Mucosa of rectum (tissue), 2 donors: ENCODE results near the gene TGFB1I1.

Source experiments
- H3K27ac ChIP-seq, 2 donors: one replicate each; pipeline ENCODE4 v1.7.0; 2013; ENCODE audit warnings: inconsistent platforms in 2 of 2, low read depth in 2 of 2, low read length in 2 of 2
- H3K27me3 ChIP-seq, 2 donors: one replicate each; pipeline ENCODE4 v1.7.0; 2013; ENCODE audit warnings: low read length in 2 of 2; ENCODE audit not compliant: control insufficient read depth in 2 of 2, insufficient read depth in 2 of 2
- H3K36me3 ChIP-seq, 2 donors: one replicate each; pipeline ENCODE4 v1.7.0; 2013; ENCODE audit warnings: low read length in 2 of 2; ENCODE audit not compliant: control insufficient read depth in 2 of 2, insufficient read depth in 2 of 2
- H3K4me1 ChIP-seq, 2 donors: one replicate each; pipeline ENCODE4 v1.7.0; 2013; ENCODE audit warnings: low read length in 2 of 2, mild to moderate bottlenecking in 1 of 2; ENCODE audit not compliant: control insufficient read depth in 2 of 2, insufficient read depth in 2 of 2
- H3K4me3 ChIP-seq, 2 donors: one replicate each; pipeline ENCODE4 v1.7.0; 2013; ENCODE audit warnings: low read length in 2 of 2
- H3K9ac ChIP-seq, 2 donors: one replicate each; pipeline ENCODE4 v1.7.0; 2013; ENCODE audit warnings: low read length in 2 of 2, low read depth in 1 of 2, mild to moderate bottlenecking in 1 of 2
- H3K9me3 ChIP-seq, 2 donors: one replicate each; pipeline ENCODE4 v1.7.0; 2013; ENCODE audit warnings: low read length in 2 of 2; ENCODE audit not compliant: control insufficient read depth in 2 of 2
- donor health status: healthy.
- donor health status: Normal muscosa, but diverticular disease.

TGFB1I1 gene

DNA sequence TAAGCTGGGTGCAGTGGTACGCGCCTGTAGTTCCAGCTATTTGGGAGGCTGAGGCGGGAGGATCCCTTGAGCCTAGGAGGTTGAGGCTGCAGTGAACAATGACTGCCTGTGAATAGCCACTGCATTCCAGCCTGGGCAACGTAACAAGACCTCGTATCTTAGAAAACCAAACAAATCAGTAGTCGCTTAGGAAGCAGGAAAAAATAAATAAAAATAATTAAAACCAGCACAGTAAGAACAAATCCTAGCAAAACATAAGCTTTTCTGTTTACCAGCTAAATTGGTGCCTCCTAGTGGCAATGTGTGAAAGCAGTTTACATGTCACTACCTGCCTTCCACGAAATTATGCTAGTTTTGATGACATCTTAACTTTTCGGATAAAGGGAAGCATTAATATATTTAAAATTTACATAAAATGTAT is 11.4 kb upstream of the TGFB1I1 start:
- H3K27me3 ChIP-seq: no peaks in the 10 kb centered on the region
- H3K4me1 ChIP-seq: peaks cover 22 to 29% of the 10 kb centered on the region in 2 donors
- no peaks in the 10 kb centered on the region for H3K9me3 ChIP-seq
- H3K36me3 ChIP-seq: peaks cover 8 to 24% of the 10 kb centered on the region in 2 donors
- H3K27ac ChIP-seq: peak overlapping the region; percentile 99
- H3K9ac ChIP-seq: peak overlapping the region; percentile 34 to 82
- H3K4me3 ChIP-seq: peak overlapping the region; percentile 72 to 88

DNA sequence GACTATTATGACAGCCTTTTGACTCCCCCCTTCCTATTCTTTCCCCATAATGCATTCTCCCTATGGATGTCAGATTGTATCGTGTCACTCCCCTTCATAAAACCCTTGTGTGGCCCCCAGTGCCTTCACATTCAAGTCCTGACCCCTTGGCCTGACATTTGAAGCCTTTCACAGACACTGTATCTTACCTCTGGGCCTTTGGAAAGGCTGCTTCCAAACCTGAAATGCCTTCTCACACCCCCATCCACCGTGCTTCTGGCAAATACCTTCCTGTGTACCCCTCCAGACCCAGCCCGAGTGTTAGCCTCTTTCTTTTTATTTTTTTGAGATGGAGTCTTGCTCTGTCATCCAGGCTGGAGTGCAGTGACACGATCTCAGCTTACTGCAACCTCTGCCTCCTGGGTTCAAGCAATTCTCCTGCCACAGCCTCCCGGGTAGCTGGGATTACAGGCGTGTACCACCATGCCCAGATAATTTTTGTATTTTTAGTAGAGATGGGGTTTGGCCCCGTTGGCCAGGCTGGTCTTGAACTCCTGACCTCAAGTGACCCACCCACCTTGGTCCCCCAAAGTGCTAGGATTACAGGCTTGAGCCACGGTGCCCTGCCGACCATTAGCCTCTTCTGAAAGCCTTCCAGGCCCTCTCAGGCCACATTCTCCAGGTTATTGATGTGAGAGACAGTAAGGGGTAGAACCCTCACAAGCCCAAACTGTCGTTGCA is 10.6 kb upstream of the TGFB1I1 start:
- Histone ChIP-seq H3K9me3 (no peaks in the 10 kb centered on the region), H3K36me3 (peaks cover 8 to 27% of the 10 kb centered on the region in 2 donors), H3K27me3 (no peaks in the 10 kb centered on the region), H3K4me3 (no peak overlapping the region), H3K4me1 (peaks cover 21 to 26% of the 10 kb centered on the region in 2 donors), H3K9ac (no peak overlapping the region), H3K27ac (no peak overlapping the region)

DNA sequence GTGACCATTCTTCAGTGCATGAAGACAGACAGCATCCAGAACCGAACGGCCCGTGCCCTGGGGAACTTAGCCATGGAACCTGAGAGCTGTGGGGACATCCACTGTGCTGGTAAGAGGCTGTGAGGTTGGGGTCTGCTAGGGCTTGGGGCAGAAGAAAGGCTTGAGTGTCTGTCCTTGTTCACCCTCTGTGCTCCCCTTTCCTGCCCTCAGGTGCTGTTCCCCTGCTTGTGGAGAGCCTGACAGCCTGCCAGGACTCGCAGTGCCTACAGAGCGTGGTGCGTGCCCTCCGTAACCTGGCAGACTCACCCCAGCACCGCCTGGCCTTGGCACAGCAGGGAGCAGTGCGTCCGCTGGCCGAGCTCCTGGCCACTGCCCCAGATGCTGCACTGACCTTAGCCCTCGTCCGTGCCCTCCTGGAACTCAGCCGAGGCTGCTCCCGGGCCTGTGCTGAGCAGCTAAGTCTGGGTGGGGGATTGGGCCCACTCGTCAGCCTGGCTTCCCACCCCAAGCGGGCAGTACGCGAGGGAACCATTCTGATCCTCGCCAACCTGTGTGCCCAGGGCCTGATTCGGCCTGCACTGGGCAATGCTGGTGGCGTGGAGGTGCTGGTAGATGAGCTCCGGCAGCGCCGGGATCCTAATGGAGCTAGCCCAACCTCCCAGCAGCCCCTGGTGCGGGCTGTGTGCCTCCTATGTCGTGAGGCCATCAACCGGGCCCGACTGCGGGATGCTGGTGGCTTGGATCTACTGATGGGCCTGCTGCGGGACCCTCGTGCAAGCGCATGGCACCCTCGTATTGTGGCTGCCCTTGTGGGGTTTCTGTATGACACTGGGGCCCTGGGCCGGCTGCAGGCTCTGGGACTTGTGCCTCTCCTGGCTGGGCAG is 9.8 kb upstream of the TGFB1I1 start:
- no peak overlapping the region for H3K4me3 ChIP-seq
- H3K36me3 ChIP-seq: peaks cover 8 to 27% of the 10 kb centered on the region in 2 donors
- peaks cover 19% of the 10 kb centered on the region in 2 donors for H3K4me1 ChIP-seq
- no peaks in the 10 kb centered on the region for H3K27me3 ChIP-seq
- no peak overlapping the region for H3K27ac ChIP-seq
- H3K9ac ChIP-seq: no peak overlapping the region
- no peaks in the 10 kb centered on the region for H3K9me3 ChIP-seq

DNA sequence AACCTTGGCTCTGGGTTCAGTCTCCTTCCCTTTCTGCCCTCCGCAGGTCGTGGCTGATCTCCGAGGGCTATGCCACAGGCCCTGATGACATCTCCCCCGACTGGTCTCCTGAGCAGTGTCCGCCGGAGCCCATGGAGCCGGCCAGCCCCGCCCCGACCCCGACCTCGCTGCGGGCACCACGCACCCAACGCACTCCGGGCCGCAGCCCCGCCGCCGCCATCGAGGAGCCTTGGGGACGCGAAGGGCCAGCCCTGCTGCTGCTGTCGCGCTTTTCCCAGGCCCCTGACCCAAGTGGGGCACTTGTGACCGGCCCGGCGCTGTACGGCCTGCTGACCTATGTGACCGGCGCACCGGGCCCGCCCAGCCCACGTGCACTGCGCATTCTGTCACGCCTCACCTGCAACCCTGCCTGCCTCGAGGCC is 7.6 kb upstream of the TGFB1I1 start:
- H3K9ac ChIP-seq: no peak overlapping the region
- no peaks in the 10 kb centered on the region for H3K27me3 ChIP-seq
- no peak overlapping the region for H3K27ac ChIP-seq
- H3K36me3 ChIP-seq: peaks cover 8 to 28% of the 10 kb centered on the region in 2 donors
- no peaks in the 10 kb centered on the region for H3K9me3 ChIP-seq
- no peak overlapping the region for H3K4me3 ChIP-seq
- peaks cover 7 to 9% of the 10 kb centered on the region in 2 donors for H3K4me1 ChIP-seq

DNA sequence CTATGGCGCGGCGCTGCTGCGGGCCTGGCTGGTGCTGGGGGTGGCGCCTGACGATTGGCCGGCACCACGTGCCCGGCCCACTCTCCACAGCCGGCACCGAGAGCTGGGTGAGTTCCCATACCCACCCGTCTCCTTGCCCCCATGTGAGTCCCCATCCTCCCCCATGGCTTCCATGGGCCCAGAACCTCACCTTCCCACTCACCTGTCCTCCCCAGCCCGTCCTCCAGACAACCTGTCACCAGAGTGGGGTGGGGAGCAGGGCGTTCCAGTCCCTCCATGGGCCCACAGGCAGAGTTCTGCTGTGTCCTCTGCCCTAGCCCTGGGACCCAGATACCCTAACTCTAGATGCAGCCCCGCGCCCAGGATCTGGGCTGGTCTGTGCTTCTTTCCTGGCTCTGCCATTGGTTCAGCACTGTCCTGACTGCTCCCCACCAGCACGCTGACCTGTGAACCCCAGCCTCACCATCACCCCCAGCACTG is 7.1 kb upstream of the TGFB1I1 start:
- Histone ChIP-seq H3K36me3 (peaks cover 8 to 28% of the 10 kb centered on the region in 2 donors), H3K27ac (no peak overlapping the region), H3K4me3 (no peak overlapping the region), H3K4me1 (peaks cover 7 to 8% of the 10 kb centered on the region in 2 donors), H3K9ac (no peak overlapping the region), H3K9me3 (no peaks in the 10 kb centered on the region), H3K27me3 (no peaks in the 10 kb centered on the region)

DNA sequence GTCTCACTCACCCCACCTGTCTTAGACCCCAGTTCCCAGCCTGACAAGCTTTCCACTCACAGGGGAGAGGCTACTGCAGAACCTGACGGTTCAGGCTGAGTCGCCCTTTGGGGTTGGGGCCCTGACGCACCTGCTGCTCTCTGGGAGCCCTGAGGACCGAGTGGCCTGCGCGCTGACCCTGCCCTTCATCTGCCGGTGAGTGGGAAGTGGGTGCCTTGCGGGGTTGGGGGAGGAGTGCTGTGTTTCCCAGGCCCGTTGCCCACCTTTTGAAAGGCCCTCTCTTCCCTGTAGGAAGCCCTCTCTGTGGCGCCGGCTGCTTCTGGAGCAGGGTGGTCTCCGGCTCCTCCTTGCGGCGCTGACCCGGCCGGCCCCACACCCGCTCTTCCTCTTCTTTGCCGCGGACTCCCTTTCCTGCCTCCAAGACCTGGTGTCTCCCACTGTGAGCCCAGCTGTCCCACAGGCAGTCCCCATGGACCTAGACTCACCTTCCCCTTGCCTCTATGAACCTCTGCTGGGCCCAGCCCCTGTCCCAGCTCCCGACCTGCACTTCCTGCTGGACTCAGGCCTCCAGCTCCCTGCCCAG is 6.1 kb upstream of the TGFB1I1 start:
- Histone ChIP-seq H3K27ac (no peak overlapping the region), H3K4me1 (no peaks in the 10 kb centered on the region), H3K9ac (no peak overlapping the region), H3K27me3 (no peaks in the 10 kb centered on the region), H3K36me3 (peaks cover 8 to 28% of the 10 kb centered on the region in 2 donors), H3K9me3 (no peaks in the 10 kb centered on the region), H3K4me3 (no peak overlapping the region)

DNA sequence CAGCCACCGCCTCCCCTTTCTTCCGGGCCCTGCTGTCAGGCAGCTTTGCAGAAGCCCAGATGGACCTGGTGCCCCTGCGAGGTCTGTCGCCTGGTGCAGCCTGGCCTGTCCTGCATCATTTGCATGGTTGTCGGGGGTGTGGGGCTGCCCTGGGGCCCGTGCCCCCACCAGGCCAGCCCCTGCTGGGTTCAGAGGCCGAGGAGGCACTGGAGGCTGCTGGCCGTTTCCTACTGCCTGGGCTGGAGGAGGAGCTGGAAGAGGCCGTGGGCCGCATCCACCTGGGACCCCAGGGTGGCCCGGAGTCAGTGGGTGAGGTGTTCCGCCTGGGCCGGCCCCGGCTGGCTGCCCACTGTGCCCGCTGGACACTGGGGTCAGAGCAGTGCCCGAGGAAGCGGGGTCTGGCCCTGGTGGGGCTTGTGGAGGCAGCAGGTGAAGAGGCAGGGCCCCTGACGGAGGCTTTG is 5.5 kb upstream of the TGFB1I1 start:
- Histone ChIP-seq H3K27ac (no peak overlapping the region), H3K4me1 (peaks cover 2 to 5% of the 10 kb centered on the region in 2 donors), H3K36me3 (peaks cover 8 to 28% of the 10 kb centered on the region in 2 donors), H3K9me3 (no peaks in the 10 kb centered on the region), H3K9ac (no peak overlapping the region), H3K4me3 (no peak overlapping the region), H3K27me3 (no peaks in the 10 kb centered on the region)

DNA sequence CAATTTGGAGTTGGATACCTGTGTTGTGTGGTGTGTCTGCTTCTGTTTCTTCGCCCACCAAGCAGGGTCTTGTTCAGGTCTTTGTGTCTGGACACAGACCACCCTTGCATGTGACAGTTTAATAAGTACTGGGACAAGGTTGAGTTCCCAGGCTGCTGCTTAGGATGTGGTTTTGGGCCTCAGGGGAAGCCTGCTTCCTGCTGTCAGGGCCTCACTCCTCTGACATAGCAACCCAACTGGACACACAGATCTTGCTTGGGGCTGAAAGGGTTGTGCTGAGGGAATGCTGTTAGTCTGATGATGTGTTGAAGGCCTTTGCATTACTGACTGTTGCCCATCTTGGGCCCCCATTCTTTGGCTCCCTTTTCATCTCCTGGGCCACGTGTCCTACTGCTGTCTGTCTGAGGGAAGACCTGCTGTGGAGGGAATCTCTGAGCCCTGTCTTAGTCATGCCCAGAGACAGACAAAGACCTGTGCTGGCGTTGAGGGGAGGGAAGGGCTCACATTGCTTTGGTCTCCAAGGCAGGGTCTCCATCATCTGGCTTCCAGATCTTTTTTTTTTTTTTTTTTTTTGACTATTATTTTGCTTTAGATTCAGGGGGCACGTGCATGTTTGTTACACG is 4.7 kb upstream of the TGFB1I1 start:
- no peak overlapping the region for H3K4me3 ChIP-seq
- H3K27ac ChIP-seq: no peak overlapping the region
- no peak overlapping the region for H3K9ac ChIP-seq
- H3K27me3 ChIP-seq: no peaks in the 10 kb centered on the region
- H3K4me1 ChIP-seq: peaks cover 6 to 8% of the 10 kb centered on the region in 2 donors
- H3K36me3 ChIP-seq: peaks cover 3 to 24% of the 10 kb centered on the region in 2 donors
- H3K9me3 ChIP-seq: no peaks in the 10 kb centered on the region

DNA sequence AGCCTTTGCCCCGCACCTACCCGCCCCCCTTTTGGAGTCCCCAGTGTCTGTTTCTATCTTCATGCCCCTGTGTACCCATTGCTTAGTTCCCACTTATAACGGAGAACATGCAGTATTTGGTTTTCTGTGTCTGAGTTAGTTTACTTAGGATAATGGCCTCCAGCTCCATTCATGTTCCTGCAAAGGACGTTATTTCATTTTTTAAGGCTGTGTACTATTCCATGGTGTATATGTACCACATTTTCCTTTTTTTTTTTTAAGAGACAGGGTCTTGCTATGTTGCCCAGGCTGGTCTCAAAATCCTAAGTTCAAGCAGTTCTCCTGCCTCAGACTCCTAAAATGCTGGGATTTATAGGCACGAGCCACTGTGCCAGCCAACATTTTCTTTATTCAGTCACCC is 4.1 kb upstream of the TGFB1I1 start:
- no peak overlapping the region for H3K9ac ChIP-seq
- no peak overlapping the region for H3K4me3 ChIP-seq
- no peaks in the 10 kb centered on the region for H3K27me3 ChIP-seq
- peaks cover 8 to 11% of the 10 kb centered on the region in 2 donors for H3K4me1 ChIP-seq
- H3K27ac ChIP-seq: no peak overlapping the region
- peaks cover 0 to 18% of the 10 kb centered on the region in 2 donors for H3K36me3 ChIP-seq
- H3K9me3 ChIP-seq: no peaks in the 10 kb centered on the region
